Osteocyte (in vitro differentiated cells): ENCODE data around the gene ELOA2. TPM values are rescaled to one million over a fixed set of nuclear protein-coding genes. Genes with fewer than 3 reads are reported as not detected.
A peak's percentile ranks its signal among the peaks of the same experiment; 100 is the strongest.
"Not testable (repeated sequence)": the region's sequence is repeated elsewhere in the genome, so short reads cannot be mapped to it uniquely, and the experiment has no call there.

ENCODE experiments used
- DNase-seq: peaks from one replicate; pipeline ENCODE4 v3.0.0; 2021; ENCODE audit warnings: mixed read lengths; ENCODE audit not compliant: unreplicated experiment; ENCODE audit errors: extremely low spot score
- H3K27ac Mint-ChIP-seq: one replicate; pipeline ENCODE4 v1.8.0; 2021; ENCODE audit warnings: mild to moderate bottlenecking, mixed read lengths; ENCODE audit not compliant: unreplicated experiment
- H3K27me3 Mint-ChIP-seq: one replicate; pipeline ENCODE4 v1.8.0; 2021; ENCODE audit warnings: mixed read lengths; ENCODE audit not compliant: unreplicated experiment
- H3K36me3 Mint-ChIP-seq: one replicate; pipeline ENCODE4 v1.8.0; 2021; ENCODE audit warnings: mixed read lengths; ENCODE audit not compliant: unreplicated experiment
- H3K4me1 Mint-ChIP-seq: one replicate; pipeline ENCODE4 v1.8.0; 2021; ENCODE audit warnings: mixed read lengths; ENCODE audit not compliant: unreplicated experiment
- H3K4me3 Mint-ChIP-seq: one replicate; pipeline ENCODE4 v1.8.0; 2021; ENCODE audit warnings: mild to moderate bottlenecking, moderate library complexity, mixed read lengths; ENCODE audit not compliant: unreplicated experiment
- H3K9me3 Mint-ChIP-seq: one replicate; pipeline ENCODE4 v1.8.0; 2021; ENCODE audit warnings: mixed read lengths; ENCODE audit not compliant: unreplicated experiment
- total RNA-seq: library from RNA; stranded (reverse); gene quantifications from 2 replicates; pipeline ENCODE4 v1.2.1, GENCODE V29; 2021

ELOA2 gene
- total RNA-seq, 1 donor from 2014 or later, result not detected

DNA sequence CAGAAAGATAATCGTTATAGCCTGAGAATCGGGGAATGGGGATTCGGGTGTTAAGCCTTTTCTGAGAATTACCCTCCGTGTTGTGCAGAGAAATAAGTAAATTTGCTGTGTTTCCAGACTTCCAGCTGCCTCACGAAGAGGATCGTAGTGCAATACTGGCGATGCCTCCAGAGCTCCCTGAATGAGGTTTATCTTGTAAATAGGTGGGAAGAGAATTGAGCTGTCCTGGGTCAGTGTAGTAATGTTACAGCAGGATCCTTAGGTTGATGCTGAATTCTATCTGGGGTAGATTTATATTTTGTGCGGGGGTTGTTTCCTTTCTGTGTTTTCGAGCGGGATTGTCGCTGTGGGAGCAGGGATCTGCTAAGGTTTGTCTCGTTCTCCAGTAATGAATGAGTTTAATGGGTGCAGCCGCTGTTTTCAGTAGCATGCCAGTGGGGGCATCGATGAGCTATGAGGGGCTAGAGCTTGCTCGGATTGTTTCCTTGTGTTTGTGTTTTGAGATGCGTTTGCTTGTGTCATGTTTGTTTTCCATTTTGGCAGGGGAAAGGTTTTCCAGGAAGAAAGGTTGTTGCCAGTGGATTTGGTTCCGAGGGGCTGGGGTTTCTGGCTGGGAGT, 9.8 kb downstream of the ELOA2 start:
- H3K9me3 Mint-ChIP-seq, H3K4me3 Mint-ChIP-seq, DNase-seq, H3K27ac Mint-ChIP-seq, H3K4me1 Mint-ChIP-seq, H3K36me3 Mint-ChIP-seq, H3K27me3 Mint-ChIP-seq: not testable (repeated sequence)

DNA sequence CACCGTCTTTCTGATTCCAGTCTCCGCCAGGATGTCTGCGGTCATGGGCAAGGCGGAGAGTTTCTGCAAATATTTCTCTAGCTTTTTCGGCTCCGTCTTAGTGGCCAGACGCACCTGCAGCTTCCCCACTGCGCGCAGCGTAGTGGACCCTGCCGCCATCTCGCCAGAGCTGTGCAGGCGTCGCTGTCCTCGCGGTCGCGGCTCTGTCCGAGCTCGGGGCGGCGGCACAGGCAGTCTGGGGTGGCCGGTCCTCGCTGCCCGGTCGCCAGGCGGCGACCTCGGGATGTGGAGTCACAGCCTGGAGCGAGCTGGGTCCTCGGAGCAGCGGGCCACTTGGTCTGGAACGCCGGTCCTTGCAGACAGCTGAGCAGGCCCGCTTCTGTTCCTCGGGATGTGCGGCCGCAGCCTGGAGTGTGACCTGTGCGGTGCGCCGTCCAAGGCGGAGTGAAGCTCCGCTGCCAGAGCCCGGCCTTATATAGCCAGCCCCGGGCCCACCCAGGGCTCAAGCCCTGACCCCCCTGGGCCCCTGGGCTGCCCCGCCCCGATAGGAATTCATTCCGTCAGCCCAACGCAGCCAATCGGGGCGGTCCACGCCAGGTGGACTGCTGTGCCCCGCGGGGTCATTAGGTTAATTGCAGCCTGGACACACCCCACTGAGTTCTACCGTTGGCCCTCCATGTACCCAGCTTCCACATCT, 11.5 kb downstream of the ELOA2 start:
- not testable (repeated sequence) for H3K4me3 Mint-ChIP-seq, H3K9me3 Mint-ChIP-seq, H3K36me3 Mint-ChIP-seq, H3K27me3 Mint-ChIP-seq, DNase-seq, H3K4me1 Mint-ChIP-seq, H3K27ac Mint-ChIP-seq

DNA sequence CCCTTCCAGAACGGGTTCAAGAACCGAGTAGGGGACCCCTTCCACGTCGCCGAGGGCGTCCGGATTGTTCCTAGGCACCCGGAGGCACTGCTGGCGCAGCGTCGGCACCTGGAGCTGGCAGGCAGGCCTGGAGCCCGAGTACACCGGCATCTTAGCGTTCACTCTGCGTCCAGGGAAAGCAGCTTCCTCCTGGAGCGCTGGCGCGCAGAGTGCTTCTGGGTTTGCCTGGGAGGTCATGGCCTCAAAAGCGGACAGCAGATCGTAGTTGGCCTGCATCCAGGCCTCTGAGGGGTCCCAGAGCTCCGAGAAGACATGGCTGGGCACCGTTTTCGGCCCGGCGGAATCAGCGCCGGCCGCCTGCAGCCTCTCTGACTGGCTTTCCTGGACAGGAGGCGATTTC, 12.6 kb downstream of the ELOA2 start:
- not testable (repeated sequence) for H3K9me3 Mint-ChIP-seq, H3K4me3 Mint-ChIP-seq, H3K27me3 Mint-ChIP-seq, H3K27ac Mint-ChIP-seq, H3K4me1 Mint-ChIP-seq, H3K36me3 Mint-ChIP-seq
- DNase-seq, result peak; percentile 92

DNA sequence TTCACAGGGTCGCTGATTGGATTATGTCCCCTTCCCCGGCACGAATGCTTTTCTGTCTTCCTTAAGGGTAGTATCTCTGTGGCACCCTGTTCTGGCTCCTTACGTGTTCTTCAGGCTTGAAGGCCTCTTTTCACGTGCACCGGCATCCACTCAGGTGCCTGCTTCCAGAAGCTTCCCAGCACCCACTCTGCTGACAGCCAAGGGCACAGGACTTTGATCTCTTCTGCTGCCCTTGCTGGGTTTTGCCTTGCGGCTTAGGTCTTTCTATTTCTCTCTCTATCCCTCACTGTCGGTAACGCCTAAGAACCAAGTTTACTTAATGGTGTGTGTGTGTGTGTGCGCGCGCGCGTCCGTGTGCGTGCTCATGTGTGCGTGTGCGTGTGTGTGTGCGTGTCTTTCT, 14.7 kb downstream of the ELOA2 start:
- not testable (repeated sequence) for H3K36me3 Mint-ChIP-seq, H3K9me3 Mint-ChIP-seq, H3K4me1 Mint-ChIP-seq, H3K27ac Mint-ChIP-seq, H3K4me3 Mint-ChIP-seq, H3K27me3 Mint-ChIP-seq, DNase-seq

DNA sequence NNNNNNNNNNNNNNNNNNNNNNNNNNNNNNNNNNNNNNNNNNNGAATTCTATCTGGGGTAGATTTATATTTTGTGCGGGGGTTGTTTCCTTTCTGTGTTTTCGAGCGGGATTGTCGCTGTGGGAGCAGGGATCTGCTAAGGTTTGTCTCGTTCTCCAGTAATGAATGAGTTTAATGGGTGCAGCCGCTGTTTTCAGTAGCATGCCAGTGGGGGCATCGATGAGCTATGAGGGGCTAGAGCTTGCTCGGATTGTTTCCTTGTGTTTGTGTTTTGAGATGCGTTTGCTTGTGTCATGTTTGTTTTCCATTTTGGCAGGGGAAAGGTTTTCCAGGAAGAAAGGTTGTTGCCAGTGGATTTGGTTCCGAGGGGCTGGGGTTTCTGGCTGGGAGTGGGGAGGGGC, 15.6 kb downstream of the ELOA2 start:
- H3K4me3 Mint-ChIP-seq, H3K27me3 Mint-ChIP-seq, H3K4me1 Mint-ChIP-seq, DNase-seq, H3K36me3 Mint-ChIP-seq, H3K27ac Mint-ChIP-seq, H3K9me3 Mint-ChIP-seq: not testable (repeated sequence)

Other genes with a start within 250 kb of the ELOA2 start
- 37.9 and 50.6 TPM in 2 replicates for gene PIAS2, start 118.1 kb downstream of the ELOA2 start, total RNA-seq
- 7.1 and 7.9 TPM in 2 replicates for gene KATNAL2, start 118.0 kb downstream of the ELOA2 start, total RNA-seq
- 21.3 and 32.2 TPM in 2 replicates for gene HDHD2, start 114.9 kb upstream of the ELOA2 start, total RNA-seq
- gene IER3IP1, start 140.7 kb upstream of the ELOA2 start, total RNA-seq, result 14.8 and 15.9 TPM in 2 replicates
- not detected in 2 replicates for gene SKOR2, start 216.0 kb upstream of the ELOA2 start, total RNA-seq